HFFc6 (cell line): ENCODE measurements around the gene INHBC. TPM values are rescaled to one million over a fixed set of nuclear protein-coding genes. Genes with fewer than 3 reads are reported as not detected.
"Not testable (repeated sequence)": the region's sequence is repeated elsewhere in the genome, so short reads cannot be mapped to it uniquely, and the experiment has no call there.

Experiments used
- DNase-seq: peaks from one replicate; pipeline ENCODE4 v3.0.0-alpha.2; 2018
- H3K27ac Mint-ChIP-seq: 2 replicates; pipeline ENCODE4 v1.8.0; 2020; ENCODE audit warnings: mild to moderate bottlenecking, mixed read lengths
- H3K27me3 Mint-ChIP-seq: 2 replicates; pipeline ENCODE4 v1.8.0; 2021; ENCODE audit warnings: mild to moderate bottlenecking, moderate library complexity, mixed read lengths; ENCODE audit not compliant: insufficient read depth
- H3K36me3 Mint-ChIP-seq: 2 replicates; pipeline ENCODE4 v1.8.0; 2021; ENCODE audit warnings: low read depth, mixed read lengths
- H3K4me1 Mint-ChIP-seq: 2 replicates; pipeline ENCODE4 v1.8.0; 2020; ENCODE audit warnings: low read depth, mixed read lengths
- H3K4me3 Mint-ChIP-seq: 2 replicates; pipeline ENCODE4 v1.8.0; 2020; ENCODE audit warnings: mild to moderate bottlenecking, moderate library complexity, mixed read lengths
- H3K9me3 Mint-ChIP-seq: 2 replicates; pipeline ENCODE4 v1.8.0; 2020; ENCODE audit warnings: mild to moderate bottlenecking, mixed read lengths
- CTCF ChIP-seq: fragments of 200-600 bp; sonication (generic); IDR thresholded peaks from 2 replicates; pipeline ENCODE4 v1.5.0; 2021; ENCODE audit warnings: antibody characterized with exemption, mild to moderate bottlenecking
- total RNA-seq, 6 experiments: library from RNA; stranded (reverse); fragmentation: NEBNext Ultra II Directional; extraction: Animal tissue kit (Norgen Biotek cat#: 25700); gene quantifications; 2 replicates in 1 of 6; 3 replicates in 5 of 6; pipeline ENCODE4 v1.2.3, GENCODE V29; 2021

Gene INHBC
- total RNA-seq, 6 experiments from 2014 or later, result not detected

GRCh38 chr12:57491393-57492280 lies 57.1 kb downstream of the INHBC start:
- no peak overlapping the region; the same call in 1 of the 2 replicates for H3K27ac Mint-ChIP-seq
- no peaks in the 10 kb centered on the region for H3K9me3 Mint-ChIP-seq
- TF ChIP-seq CTCF, result peak; percentile 42
- peaks cover 18% of the 10 kb centered on the region for H3K4me1 Mint-ChIP-seq
- peaks cover 2% of the 10 kb centered on the region; the same call in 1 of the 2 replicates for H3K27me3 Mint-ChIP-seq
- H3K4me3 Mint-ChIP-seq, result no peak overlapping the region
- H3K36me3 Mint-ChIP-seq, result peaks cover 33% of the 10 kb centered on the region
- no peak for DNase-seq

GRCh38 chr12:57495051-57495701 lies 60.6 kb downstream of the INHBC start:
- not testable (repeated sequence) for H3K4me1 Mint-ChIP-seq
- peaks cover 40% of the 10 kb centered on the region for H3K36me3 Mint-ChIP-seq

GRCh38 chr12:57496822-57497221 lies 62.2 kb downstream of the INHBC start:
- H3K4me1 Mint-ChIP-seq, result no peaks in the 10 kb centered on the region
- no peak overlapping the region for H3K27ac Mint-ChIP-seq
- TF ChIP-seq CTCF, result no peak
- peaks cover 47% of the 10 kb centered on the region for H3K36me3 Mint-ChIP-seq
- peaks cover 2% of the 10 kb centered on the region for H3K27me3 Mint-ChIP-seq
- H3K9me3 Mint-ChIP-seq, result no peaks in the 10 kb centered on the region
- H3K4me3 Mint-ChIP-seq, result no peak overlapping the region
- no peak for DNase-seq

More at GRCh38 chr12:57495051-57495701, 60.6 kb downstream of the INHBC start:
- H3K4me3 Mint-ChIP-seq, H3K27ac Mint-ChIP-seq, DNase-seq, H3K9me3 Mint-ChIP-seq, H3K27me3 Mint-ChIP-seq: not testable (repeated sequence)

- DNase-seq, result no peak
- peaks cover 2% of the 10 kb centered on the region for H3K27me3 Mint-ChIP-seq
- no peaks in the 10 kb centered on the region for H3K9me3 Mint-ChIP-seq
- H3K4me1 Mint-ChIP-seq, result no peaks in the 10 kb centered on the region
- no peak overlapping the region for H3K4me3 Mint-ChIP-seq
- peaks cover 50% of the 10 kb centered on the region for H3K36me3 Mint-ChIP-seq
- no peak for TF ChIP-seq CTCF
- H3K27ac Mint-ChIP-seq, result no peak overlapping the region
Measured at GRCh38 chr12:57497223-57498131, 62.9 kb downstream of the INHBC start.

- Mint-ChIP-seq H3K4me1 (no peaks in the 10 kb centered on the region), H3K27ac (no peak overlapping the region), H3K9me3 (no peaks in the 10 kb centered on the region), H3K4me3 (no peak overlapping the region), H3K27me3 (peaks cover 2% of the 10 kb centered on the region), H3K36me3 (peaks cover 44% of the 10 kb centered on the region)
- no peak for TF ChIP-seq CTCF
- no peak for DNase-seq
Measured at GRCh38 chr12:57498132-57498502, 63.5 kb downstream of the INHBC start.
